DND-41 (cell line): ENCODE results near the gene MUC21.
A peak's percentile ranks its signal among the peaks of the same experiment; 100 is the strongest.
"Not testable (repeated sequence)": the region's sequence is repeated elsewhere in the genome, so short reads cannot be mapped to it uniquely, and the experiment has no call there.

Experiments used
- ATAC-seq: fragments of 200-7000 bp; cut with Tn5 transposase; 3 replicates; pipeline ENCODE4 v1.9.1; 2021; ENCODE audit warnings: low read depth; ENCODE audit not compliant: insufficient read depth
- DNase-seq: peaks from one replicate; pipeline ENCODE4 v3.0.0-alpha.2; 2020
- H2AFZ ChIP-seq: 2 replicates; pipeline ENCODE4 v1.6.0; 2012; ENCODE audit warnings: low read depth, low read length
- H3K27ac ChIP-seq: 2 replicates; pipeline ENCODE4 v1.5.1; 2012; ENCODE audit warnings: low read length, inconsistent platforms
- H3K27me3 ChIP-seq: fragments of 200-600 bp; sonication (generic); 2 replicates; pipeline ENCODE4 v1.6.0; 2012; ENCODE audit warnings: low read length, mild to moderate bottlenecking, inconsistent platforms; ENCODE audit not compliant: insufficient read depth, poor library complexity
- H3K36me3 ChIP-seq: 2 replicates; pipeline ENCODE4 v1.5.1; 2012; ENCODE audit warnings: low read length, inconsistent platforms; ENCODE audit not compliant: insufficient read depth
- H3K4me1 ChIP-seq: 2 replicates; pipeline ENCODE4 v1.5.1; 2012; ENCODE audit warnings: mild to moderate bottlenecking, low read length; ENCODE audit not compliant: insufficient read depth
- H3K4me2 ChIP-seq: 2 replicates; pipeline ENCODE4 v1.6.0; 2012; ENCODE audit warnings: mild to moderate bottlenecking, moderate library complexity, low read length, inconsistent platforms; ENCODE audit not compliant: insufficient read depth
- H3K4me3 ChIP-seq, 2 experiments: fragments of 200-600 bp in 1 of 2; shearing (Covaris generic) in 1 of 2; 2 replicates each; pipeline ENCODE4 v1.5.1; 2012 to 2016; ENCODE audit warnings: inconsistent platforms in 2 of 2, low read length in 2 of 2, mild to moderate bottlenecking in 2 of 2, low read depth in 1 of 2, moderate library complexity in 1 of 2
- H3K79me2 ChIP-seq: 2 replicates; pipeline ENCODE4 v1.6.0; 2012; ENCODE audit warnings: low read length, inconsistent platforms; ENCODE audit not compliant: insufficient read depth
- H3K9ac ChIP-seq: 2 replicates; pipeline ENCODE4 v1.6.0; 2012; ENCODE audit warnings: low read depth, mild to moderate bottlenecking, inconsistent platforms, low read length, moderate library complexity
- H3K9me3 ChIP-seq: 2 replicates; pipeline ENCODE4 v1.5.1; 2012; ENCODE audit warnings: low read length, moderate library complexity, mild to moderate bottlenecking, inconsistent platforms; ENCODE audit not compliant: insufficient read depth, severe bottlenecking
- H4K20me1 ChIP-seq: 2 replicates; pipeline ENCODE4 v1.6.0; 2012; ENCODE audit warnings: low read length; ENCODE audit not compliant: insufficient read depth
- CTCF ChIP-seq: IDR thresholded peaks from 2 replicates; pipeline ENCODE4 v1.5.1; 2012; ENCODE audit warnings: borderline replicate concordance, low read length, moderate library complexity, mild to moderate bottlenecking; ENCODE audit not compliant: poor library complexity, severe bottlenecking; ENCODE audit errors: extremely low read depth
- EZH2 ChIP-seq: IDR thresholded peaks from 3 replicates; pipeline ENCODE4 v1.6.1; 2012; ENCODE audit warnings: borderline replicate concordance, low read depth, mild to moderate bottlenecking, moderate library complexity, low read length, inconsistent platforms; ENCODE audit not compliant: severe bottlenecking

The MUC21 gene

GRCh38 chr6:30963641-30964040, 19.9 kb upstream of the MUC21 start:
- no peak overlapping the region for H3K4me3 ChIP-seq
- DNase-seq (no peak), ATAC-seq (no peak)
- no peaks in the 10 kb centered on the region for H4K20me1 ChIP-seq
- no peaks in the 10 kb centered on the region for H3K79me2 ChIP-seq
- no peaks in the 10 kb centered on the region for H3K9me3 ChIP-seq
- no peak overlapping the region for H3K4me2 ChIP-seq
- TF ChIP-seq EZH2 (no peak), CTCF (no peak)
- no peaks in the 10 kb centered on the region for H3K36me3 ChIP-seq
- no peak overlapping the region for H2AFZ ChIP-seq
- peaks cover 15% of the 10 kb centered on the region for H3K27me3 ChIP-seq
- no peak overlapping the region for H3K27ac ChIP-seq
- H3K9ac ChIP-seq: no peak overlapping the region
- H3K4me1 ChIP-seq: no peaks in the 10 kb centered on the region

GRCh38 chr6:30964075-30964474, 19.4 kb upstream of the MUC21 start:
- H3K4me2 ChIP-seq: no peak overlapping the region
- H3K27me3 ChIP-seq: peaks cover 15% of the 10 kb centered on the region
- H3K9me3 ChIP-seq: no peaks in the 10 kb centered on the region
- no peaks in the 10 kb centered on the region for H3K4me1 ChIP-seq
- no peak overlapping the region for H3K27ac ChIP-seq
- TF ChIP-seq CTCF: no peak
- TF ChIP-seq EZH2: no peak
- no peaks in the 10 kb centered on the region for H4K20me1 ChIP-seq
- ATAC-seq: peak; percentile 44; the same call in 2 of the 3 replicates
- DNase-seq: no peak
- H3K9ac ChIP-seq: no peak overlapping the region
- H3K79me2 ChIP-seq: no peaks in the 10 kb centered on the region
- H2AFZ ChIP-seq: no peak overlapping the region
- H3K36me3 ChIP-seq: no peaks in the 10 kb centered on the region
- H3K4me3 ChIP-seq: no peak overlapping the region

- TF ChIP-seq EZH2: no peak
- no peak for TF ChIP-seq CTCF
These were observed 18.3 kb upstream of the MUC21 start for GRCh38 chr6:30965140-30965601.

GRCh38 chr6:30966154-30966553, 17.4 kb upstream of the MUC21 start:
- peaks cover 15% of the 10 kb centered on the region for H3K27me3 ChIP-seq
- no peak overlapping the region for H3K4me3 ChIP-seq
- H4K20me1 ChIP-seq: no peaks in the 10 kb centered on the region
- H3K4me1 ChIP-seq: no peaks in the 10 kb centered on the region
- H3K27ac ChIP-seq: no peak overlapping the region
- no peaks in the 10 kb centered on the region for H3K36me3 ChIP-seq
- DNase-seq (no peak), ATAC-seq (no peak)
- no peak overlapping the region for H3K9ac ChIP-seq
- H3K79me2 ChIP-seq: no peaks in the 10 kb centered on the region
- no peak overlapping the region for H2AFZ ChIP-seq
- no peak overlapping the region for H3K4me2 ChIP-seq
- TF ChIP-seq CTCF (no peak), EZH2 (no peak)
- H3K9me3 ChIP-seq: no peaks in the 10 kb centered on the region

More at GRCh38 chr6:30965140-30965601, 18.3 kb upstream of the MUC21 start:
- H3K4me2 ChIP-seq: no peak overlapping the region
- DNase-seq: no peak
- no peak overlapping the region for H3K9ac ChIP-seq
- no peak overlapping the region for H2AFZ ChIP-seq
- no peaks in the 10 kb centered on the region for H3K9me3 ChIP-seq
- no peak overlapping the region for H3K4me3 ChIP-seq
- H3K79me2 ChIP-seq: no peaks in the 10 kb centered on the region
- ATAC-seq: peak; percentile 53
- peaks cover 15% of the 10 kb centered on the region for H3K27me3 ChIP-seq
- H3K36me3 ChIP-seq: no peaks in the 10 kb centered on the region
- H3K27ac ChIP-seq: no peak overlapping the region
- no peaks in the 10 kb centered on the region for H3K4me1 ChIP-seq
- no peaks in the 10 kb centered on the region for H4K20me1 ChIP-seq

GRCh38 chr6:30969171-30969570, 14.3 kb upstream of the MUC21 start:
- not testable (repeated sequence) for H3K9me3 ChIP-seq, DNase-seq, H3K79me2 ChIP-seq, H3K4me2 ChIP-seq, H3K9ac ChIP-seq, H3K36me3 ChIP-seq, H4K20me1 ChIP-seq, ATAC-seq, H3K4me1 ChIP-seq, H2AFZ ChIP-seq, H3K4me3 ChIP-seq, H3K27ac ChIP-seq
- H3K27me3 ChIP-seq: peaks cover 12% of the 10 kb centered on the region
